Stimulated activated CD4-positive, alpha-beta T cell treated with anti-CD3 and anti-CD28 coated beads, Interleukin-1b, Interleukin-23, amount 100 ng/mL, for 24 hours (primary cell): ENCODE results near the gene VWF.
A peak's percentile ranks its signal among the peaks of the same experiment; 100 is the strongest.

Experiments used
- DNase-seq, 4 experiments: peaks; one replicate each; pipeline ENCODE4 v3.0.0-alpha.2; 2020; ENCODE audit warnings: low read depth in 4 of 4, low spot score in 1 of 4

Gene VWF

GRCh38 chr12:5988659-5989116 is 135.8 kb downstream of the VWF start:
- peak; percentile 49 to 58 (median 54) for DNase-seq

GRCh38 chr12:5988088-5988487 is 136.4 kb downstream of the VWF start:
- no peak for DNase-seq

GRCh38 chr12:5987573-5987972 is 136.9 kb downstream of the VWF start:
- DNase-seq, result no peak

- DNase-seq, result no peak
Observed at GRCh38 chr12:5985471-5985870, 139.0 kb downstream of the VWF start.

GRCh38 chr12:5984873-5985272 is 139.6 kb downstream of the VWF start:
- no peak for DNase-seq

GRCh38 chr12:5982106-5982505 is 142.4 kb downstream of the VWF start:
- DNase-seq, result no peak

- DNase-seq, result no peak
Observed at GRCh38 chr12:5977556-5977955, 146.9 kb downstream of the VWF start.

- DNase-seq, result no peak
Observed at GRCh38 chr12:5976711-5977110, 147.8 kb downstream of the VWF start.

GRCh38 chr12:5976196-5976595 is 148.3 kb downstream of the VWF start:
- DNase-seq, result no peak

GRCh38 chr12:5973461-5974115 is 150.9 kb downstream of the VWF start:
- DNase-seq, result no peak

- no peak for DNase-seq
Observed at GRCh38 chr12:5972387-5972786, 152.1 kb downstream of the VWF start.

GRCh38 chr12:5971194-5971850 is 153.1 kb downstream of the VWF start:
- no peak for DNase-seq

GRCh38 chr12:5969974-5970690 is 154.3 kb downstream of the VWF start:
- no peak for DNase-seq

- DNase-seq, result no peak
Observed at GRCh38 chr12:5969156-5969973, 155.1 kb downstream of the VWF start.

GRCh38 chr12:5967645-5968415 is 156.6 kb downstream of the VWF start:
- DNase-seq, result no peak

- no peak for DNase-seq
Observed at GRCh38 chr12:5966486-5967095, 157.9 kb downstream of the VWF start.

- peak in 3 of 4 experiments; percentile 7 to 30 (median 18) for DNase-seq
Observed at GRCh38 chr12:5965950-5966383, 158.5 kb downstream of the VWF start.

- DNase-seq, result no peak
Observed at GRCh38 chr12:5964913-5965900, 159.3 kb downstream of the VWF start.

- no peak for DNase-seq
Observed at GRCh38 chr12:5963515-5963914, 161.0 kb downstream of the VWF start.
